OCI-LY1 (cell line): ENCODE measurements around the gene LPAR3.

Experiments used
- H2AFZ ChIP-seq: fragments of 200-600 bp; sonication (generic), shearing (Covaris generic); 2 replicates; pipeline ENCODE4 v1.6.0; 2014; ENCODE audit warnings: antibody characterized with exemption, mild to moderate bottlenecking, low read length
- H3F3A ChIP-seq: fragments of 200-600 bp; sonication (generic), shearing (Covaris generic); 2 replicates; pipeline ENCODE4 v1.6.0; 2014; ENCODE audit warnings: mild to moderate bottlenecking, antibody characterized with exemption, low read length, moderate library complexity; ENCODE audit not compliant: insufficient read depth
- H3K27ac ChIP-seq: fragments of 200-600 bp; sonication (generic); 2 replicates; pipeline ENCODE4 v1.5.1; 2014; ENCODE audit warnings: low read length, mixed run types, mild to moderate bottlenecking, low read depth; ENCODE audit not compliant: poor library complexity, severe bottlenecking
- H3K27me3 ChIP-seq: fragments of 200-600 bp; sonication (generic); 2 replicates; pipeline ENCODE4 v1.6.0; 2014; ENCODE audit warnings: antibody characterized with exemption, mild to moderate bottlenecking, low read length, moderate library complexity; ENCODE audit not compliant: insufficient read depth
- H3K36me3 ChIP-seq: fragments of 200-600 bp; sonication (generic); 2 replicates; pipeline ENCODE4 v1.6.1; 2014; ENCODE audit warnings: mild to moderate bottlenecking, antibody characterized with exemption, low read length, moderate library complexity, mixed read lengths; ENCODE audit not compliant: insufficient read depth
- H3K4me1 ChIP-seq: fragments of 200-600 bp; sonication (generic); 2 replicates; pipeline ENCODE4 v1.5.1; 2014; ENCODE audit warnings: mild to moderate bottlenecking, low read length, moderate library complexity; ENCODE audit not compliant: insufficient read depth, severe bottlenecking
- H3K4me2 ChIP-seq: fragments of 200-600 bp; sonication (generic), shearing (Covaris generic); 2 replicates; pipeline ENCODE4 v1.6.1; 2014; ENCODE audit warnings: low read length
- H3K4me3 ChIP-seq: fragments of 200-600 bp; sonication (generic); 2 replicates; pipeline ENCODE4 v1.5.1; 2014; ENCODE audit warnings: low read length, low read depth, mild to moderate bottlenecking, mixed read lengths; ENCODE audit not compliant: poor library complexity, severe bottlenecking
- H3K79me2 ChIP-seq: fragments of 200-600 bp; shearing (Covaris generic); 2 replicates; pipeline ENCODE4 v1.6.1; 2016; ENCODE audit warnings: mixed run types, low read length, mixed read lengths; ENCODE audit not compliant: insufficient read depth
- H3K9ac ChIP-seq: fragments of 200-600 bp; sonication (generic), shearing (Covaris generic); 2 replicates; pipeline ENCODE4 v1.6.1; 2014; ENCODE audit warnings: mild to moderate bottlenecking, low read length, mixed read lengths
- H3K9me2 ChIP-seq: fragments of 200-600 bp; sonication (generic), shearing (Covaris generic); 2 replicates; pipeline ENCODE4 v1.6.1; 2014; ENCODE audit warnings: low read depth, mild to moderate bottlenecking, low read length, mixed read lengths
- H3K9me3 ChIP-seq: fragments of 200-600 bp; shearing (Covaris generic); 2 replicates; pipeline ENCODE4 v1.6.1; 2014; ENCODE audit warnings: low read length, mixed read lengths
- H4K20me1 ChIP-seq: fragments of 200-600 bp; sonication (generic), shearing (Covaris generic); 2 replicates; pipeline ENCODE4 v1.6.0; 2016; ENCODE audit warnings: mild to moderate bottlenecking, low read length; ENCODE audit not compliant: insufficient read depth
- CTCF ChIP-seq: fragments of 200-600 bp; sonication (generic), shearing (Covaris generic); IDR thresholded peaks from 2 replicates; pipeline ENCODE4 v1.5.1; 2017; ENCODE audit warnings: mild to moderate bottlenecking, antibody characterized with exemption, low read length, moderate library complexity, mixed read lengths
- EZH2 ChIP-seq: fragments of 200-600 bp; sonication (generic), shearing (Covaris generic); IDR thresholded peaks from 2 replicates; pipeline ENCODE4 v1.8.0; 2017; ENCODE audit warnings: borderline replicate concordance, mixed run types, mild to moderate bottlenecking, antibody characterized with exemption, low read length, moderate library complexity, mixed read lengths

The LPAR3 gene

GRCh38 chr1:84929581-84929980, 36.6 kb upstream of the LPAR3 start:
- no peak overlapping the region for H3K4me2 ChIP-seq

DNA sequence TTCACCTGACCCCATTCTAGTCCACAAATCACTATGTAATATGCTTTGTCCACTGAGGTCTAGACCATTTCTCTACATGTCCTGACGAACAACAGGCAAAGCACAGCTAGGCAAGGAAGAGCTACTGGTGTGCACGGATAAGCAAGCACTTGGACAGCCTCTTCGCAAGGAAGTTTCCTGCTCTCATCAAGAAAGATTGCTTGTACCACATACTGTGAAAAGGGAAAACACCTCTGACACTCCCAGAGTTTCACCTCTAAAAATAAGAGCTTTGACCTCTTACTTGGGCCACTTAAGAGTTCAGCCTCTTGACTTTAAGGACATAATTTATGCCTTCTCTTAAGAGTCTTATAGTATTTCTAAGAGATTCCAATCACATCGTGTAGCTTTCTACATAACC, 36.0 kb upstream of the LPAR3 start:
- TF ChIP-seq EZH2 (no peak), CTCF (no peak)
- Histone ChIP-seq H2AFZ (no peak overlapping the region), H3K4me2 (no peak overlapping the region), H3K27me3 (no peaks in the 10 kb centered on the region), H3K79me2 (no peaks in the 10 kb centered on the region), H3K9me2 (no peaks in the 10 kb centered on the region), H3K36me3 (peaks cover 3% of the 10 kb centered on the region; the same call in 1 of the 2 replicates), H3K4me3 (no peak overlapping the region), H4K20me1 (no peaks in the 10 kb centered on the region), H3F3A (no peaks in the 10 kb centered on the region), H3K27ac (no peak overlapping the region), H3K9ac (no peak overlapping the region), H3K4me1 (no peaks in the 10 kb centered on the region), H3K9me3 (no peaks in the 10 kb centered on the region)

More at GRCh38 chr1:84929581-84929980, 36.6 kb upstream of the LPAR3 start:
- no peaks in the 10 kb centered on the region for H3K9me2 ChIP-seq
- H3K4me3 ChIP-seq = no peak overlapping the region
- H2AFZ ChIP-seq = no peak overlapping the region
- no peaks in the 10 kb centered on the region for H3K9me3 ChIP-seq
- H3F3A ChIP-seq = no peaks in the 10 kb centered on the region
- H4K20me1 ChIP-seq = no peaks in the 10 kb centered on the region
- no peaks in the 10 kb centered on the region for H3K27me3 ChIP-seq
- H3K27ac ChIP-seq = no peak overlapping the region
- peaks cover 3% of the 10 kb centered on the region; the same call in 1 of the 2 replicates for H3K36me3 ChIP-seq
- no peaks in the 10 kb centered on the region for H3K4me1 ChIP-seq
- H3K79me2 ChIP-seq = no peaks in the 10 kb centered on the region
- no peak for TF ChIP-seq CTCF
- TF ChIP-seq EZH2 = no peak
- no peak overlapping the region for H3K9ac ChIP-seq

DNA sequence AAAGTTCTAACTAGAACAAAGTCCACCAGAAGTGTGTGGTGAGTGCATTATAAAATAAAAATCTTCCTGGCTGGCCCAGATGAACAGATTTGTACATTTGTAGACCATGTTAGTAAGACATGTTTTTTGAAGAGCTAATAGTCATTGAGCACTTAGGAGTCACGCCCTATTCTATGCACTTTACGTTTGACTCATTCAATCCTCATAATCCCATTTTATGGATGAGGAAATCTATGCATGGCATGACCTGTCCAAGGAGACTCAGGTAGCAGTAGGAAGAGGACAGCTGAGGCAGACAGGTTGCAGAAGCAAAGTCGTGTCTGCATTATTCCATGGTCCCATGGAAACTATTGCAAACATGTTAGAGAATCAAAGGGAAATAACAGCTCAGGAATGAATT, 30.3 kb upstream of the LPAR3 start:
- Histone ChIP-seq H3K36me3 (peaks cover 3% of the 10 kb centered on the region; the same call in 1 of the 2 replicates), H3K9ac (no peak overlapping the region), H3K27me3 (no peaks in the 10 kb centered on the region), H2AFZ (no peak overlapping the region), H3K4me3 (no peak overlapping the region), H3K27ac (no peak overlapping the region), H3K79me2 (no peaks in the 10 kb centered on the region), H3K9me2 (no peaks in the 10 kb centered on the region), H3K4me1 (no peaks in the 10 kb centered on the region), H4K20me1 (no peaks in the 10 kb centered on the region), H3K4me2 (no peak overlapping the region), H3F3A (no peaks in the 10 kb centered on the region), H3K9me3 (no peaks in the 10 kb centered on the region)
- TF ChIP-seq EZH2 = no peak
- TF ChIP-seq CTCF = no peak
